Measurements from ENCODE around the gene HAUS7.

HAUS7 gene

DNA sequence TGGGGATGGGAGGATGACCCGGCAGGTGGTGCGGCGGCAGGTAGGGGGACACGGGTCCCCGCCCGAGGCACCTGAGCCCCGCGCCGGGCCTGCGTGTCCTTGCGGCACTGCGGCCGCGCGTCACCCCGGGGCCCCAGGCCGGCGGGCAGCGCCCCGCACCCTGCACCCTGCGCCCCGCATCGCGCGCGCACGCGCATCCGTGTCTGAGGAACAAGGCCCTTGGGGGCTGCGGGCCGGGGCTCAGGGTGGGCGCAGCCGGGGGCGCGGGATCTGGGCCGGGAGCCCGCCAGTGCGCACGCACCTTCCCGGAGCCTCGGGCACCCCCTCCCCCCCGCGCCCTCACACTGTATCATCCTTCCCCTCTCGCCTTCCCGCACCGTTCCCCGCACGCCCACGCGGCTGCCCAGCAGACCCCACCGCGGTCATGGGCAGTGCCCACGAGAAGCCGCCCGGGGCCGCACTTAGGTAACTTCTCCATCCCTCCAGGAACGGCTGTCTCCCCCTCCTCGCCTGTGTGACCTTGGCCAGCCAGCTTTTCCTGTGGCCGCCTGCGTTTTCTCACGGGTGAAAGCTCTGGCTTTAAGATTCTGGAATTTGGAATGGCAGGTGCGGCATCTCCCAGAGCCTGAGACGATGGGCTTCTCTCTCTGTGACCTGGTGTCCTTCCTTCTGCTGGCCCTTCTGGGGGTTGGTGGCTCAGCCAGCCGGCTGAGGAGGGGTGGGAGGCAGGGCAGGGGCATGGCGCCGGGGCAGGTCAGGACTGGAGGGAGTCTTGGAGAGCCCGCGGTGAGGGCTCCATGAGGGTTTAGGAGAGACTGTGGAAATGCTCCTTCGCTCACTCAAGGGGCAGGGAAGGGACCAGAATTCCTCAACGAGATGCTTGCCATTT is 47.8 kb upstream of the HAUS7 start:
- ATAC-seq, result no peak
- TF ChIP-seq ISL1 (CRISPR knock-in tag; IDR thresholded peaks at IDR 0.05), result no peak

DNA sequence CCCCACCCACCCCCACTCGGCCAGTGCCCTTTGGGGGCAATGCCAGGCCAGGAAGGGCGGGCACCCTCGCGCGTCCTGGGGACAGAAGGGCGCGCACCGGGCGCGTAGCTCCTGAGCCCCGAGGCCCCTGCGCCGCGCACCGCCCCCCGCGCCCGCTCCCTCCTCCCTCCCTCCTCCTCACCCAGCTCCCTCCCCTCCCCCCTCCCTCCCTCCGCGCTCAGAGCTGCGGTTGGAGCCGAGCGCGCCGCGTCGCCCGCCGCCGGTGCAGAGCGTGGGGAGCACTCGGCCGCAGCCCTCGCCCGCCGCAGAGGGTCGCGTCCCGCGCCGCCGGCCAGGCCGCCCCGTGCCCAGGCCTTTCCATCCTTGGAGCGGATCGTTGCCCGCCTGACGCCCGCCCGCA is 47.0 kb upstream of the HAUS7 start, which contains the start of gene ATP2B3:
TSS of gene ATP2B3 (plus strand) at position 220 of the 400 bp plus-strand sequence. CDS start 18,606 bp downstream, outside the sequence.
- no peak for ATAC-seq
- TF ChIP-seq ARNTL (CRISPR knock-in tag; IDR thresholded peaks at IDR 0.05; ENCODE audit: borderline replicate concordance, low read depth) (no peak), ZNF70 (CRISPR knock-in tag; IDR thresholded peaks at IDR 0.05) (no peak), GLIS3 (CRISPR knock-in tag; IDR thresholded peaks at IDR 0.05) (no peak), ESRRG (CRISPR knock-in tag; IDR thresholded peaks at IDR 0.05) (no peak), PPARA (CRISPR knock-in tag; IDR thresholded peaks at IDR 0.05; ENCODE audit: borderline replicate concordance) (no peak), SNAI2 (CRISPR knock-in tag; IDR thresholded peaks at IDR 0.05) (no peak), TCF4 (CRISPR knock-in tag; IDR thresholded peaks at IDR 0.05; ENCODE audit: borderline replicate concordance) (no peak), BACH2 (CRISPR knock-in tag; IDR thresholded peaks at IDR 0.05; ENCODE audit: borderline replicate concordance) (no peak), ZFP3 (CRISPR knock-in tag; IDR thresholded peaks at IDR 0.05) (no peak), ZNF8 (CRISPR knock-in tag; IDR thresholded peaks at IDR 0.05) (no peak), ISL1 (CRISPR knock-in tag; IDR thresholded peaks at IDR 0.05) (no peak), ZNF565 (CRISPR knock-in tag; conservative IDR thresholded peaks at IDR 0.05; ENCODE audit: low read depth) (no peak)
- TF ChIP-seq, protein P1, sequence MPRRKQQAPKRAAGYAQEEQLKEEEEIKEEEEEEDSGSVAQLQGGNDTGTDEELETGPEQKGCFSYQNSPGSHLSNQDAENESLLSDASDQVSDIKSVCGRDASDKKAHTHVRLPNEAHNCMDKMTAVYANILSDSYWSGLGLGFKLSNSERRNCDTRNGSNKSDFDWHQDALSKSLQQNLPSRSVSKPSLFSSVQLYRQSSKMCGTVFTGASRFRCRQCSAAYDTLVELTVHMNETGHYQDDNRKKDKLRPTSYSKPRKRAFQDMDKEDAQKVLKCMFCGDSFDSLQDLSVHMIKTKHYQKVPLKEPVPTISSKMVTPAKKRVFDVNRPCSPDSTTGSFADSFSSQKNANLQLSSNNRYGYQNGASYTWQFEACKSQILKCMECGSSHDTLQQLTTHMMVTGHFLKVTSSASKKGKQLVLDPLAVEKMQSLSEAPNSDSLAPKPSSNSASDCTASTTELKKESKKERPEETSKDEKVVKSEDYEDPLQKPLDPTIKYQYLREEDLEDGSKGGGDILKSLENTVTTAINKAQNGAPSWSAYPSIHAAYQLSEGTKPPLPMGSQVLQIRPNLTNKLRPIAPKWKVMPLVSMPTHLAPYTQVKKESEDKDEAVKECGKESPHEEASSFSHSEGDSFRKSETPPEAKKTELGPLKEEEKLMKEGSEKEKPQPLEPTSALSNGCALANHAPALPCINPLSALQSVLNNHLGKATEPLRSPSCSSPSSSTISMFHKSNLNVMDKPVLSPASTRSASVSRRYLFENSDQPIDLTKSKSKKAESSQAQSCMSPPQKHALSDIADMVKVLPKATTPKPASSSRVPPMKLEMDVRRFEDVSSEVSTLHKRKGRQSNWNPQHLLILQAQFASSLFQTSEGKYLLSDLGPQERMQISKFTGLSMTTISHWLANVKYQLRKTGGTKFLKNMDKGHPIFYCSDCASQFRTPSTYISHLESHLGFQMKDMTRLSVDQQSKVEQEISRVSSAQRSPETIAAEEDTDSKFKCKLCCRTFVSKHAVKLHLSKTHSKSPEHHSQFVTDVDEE (CRISPR knock-in tag; IDR thresholded peaks at IDR 0.05), result no peak
- TF ChIP-seq, protein P2, sequence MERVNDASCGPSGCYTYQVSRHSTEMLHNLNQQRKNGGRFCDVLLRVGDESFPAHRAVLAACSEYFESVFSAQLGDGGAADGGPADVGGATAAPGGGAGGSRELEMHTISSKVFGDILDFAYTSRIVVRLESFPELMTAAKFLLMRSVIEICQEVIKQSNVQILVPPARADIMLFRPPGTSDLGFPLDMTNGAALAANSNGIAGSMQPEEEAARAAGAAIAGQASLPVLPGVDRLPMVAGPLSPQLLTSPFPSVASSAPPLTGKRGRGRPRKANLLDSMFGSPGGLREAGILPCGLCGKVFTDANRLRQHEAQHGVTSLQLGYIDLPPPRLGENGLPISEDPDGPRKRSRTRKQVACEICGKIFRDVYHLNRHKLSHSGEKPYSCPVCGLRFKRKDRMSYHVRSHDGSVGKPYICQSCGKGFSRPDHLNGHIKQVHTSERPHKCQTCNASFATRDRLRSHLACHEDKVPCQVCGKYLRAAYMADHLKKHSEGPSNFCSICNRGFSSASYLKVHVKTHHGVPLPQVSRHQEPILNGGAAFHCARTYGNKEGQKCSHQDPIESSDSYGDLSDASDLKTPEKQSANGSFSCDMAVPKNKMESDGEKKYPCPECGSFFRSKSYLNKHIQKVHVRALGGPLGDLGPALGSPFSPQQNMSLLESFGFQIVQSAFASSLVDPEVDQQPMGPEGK (CRISPR knock-in tag; IDR thresholded peaks at IDR 0.05; ENCODE audit: borderline replicate concordance), result no peak
- TF ChIP-seq, protein P3, sequence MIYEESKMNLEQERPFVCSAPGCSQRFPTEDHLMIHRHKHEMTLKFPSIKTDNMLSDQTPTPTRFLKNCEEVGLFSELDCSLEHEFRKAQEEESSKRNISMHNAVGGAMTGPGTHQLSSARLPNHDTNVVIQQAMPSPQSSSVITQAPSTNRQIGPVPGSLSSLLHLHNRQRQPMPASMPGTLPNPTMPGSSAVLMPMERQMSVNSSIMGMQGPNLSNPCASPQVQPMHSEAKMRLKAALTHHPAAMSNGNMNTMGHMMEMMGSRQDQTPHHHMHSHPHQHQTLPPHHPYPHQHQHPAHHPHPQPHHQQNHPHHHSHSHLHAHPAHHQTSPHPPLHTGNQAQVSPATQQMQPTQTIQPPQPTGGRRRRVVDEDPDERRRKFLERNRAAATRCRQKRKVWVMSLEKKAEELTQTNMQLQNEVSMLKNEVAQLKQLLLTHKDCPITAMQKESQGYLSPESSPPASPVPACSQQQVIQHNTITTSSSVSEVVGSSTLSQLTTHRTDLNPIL (CRISPR knock-in tag; IDR thresholded peaks at IDR 0.05; ENCODE audit: low read depth), result no peak
- TF ChIP-seq, protein P4, sequence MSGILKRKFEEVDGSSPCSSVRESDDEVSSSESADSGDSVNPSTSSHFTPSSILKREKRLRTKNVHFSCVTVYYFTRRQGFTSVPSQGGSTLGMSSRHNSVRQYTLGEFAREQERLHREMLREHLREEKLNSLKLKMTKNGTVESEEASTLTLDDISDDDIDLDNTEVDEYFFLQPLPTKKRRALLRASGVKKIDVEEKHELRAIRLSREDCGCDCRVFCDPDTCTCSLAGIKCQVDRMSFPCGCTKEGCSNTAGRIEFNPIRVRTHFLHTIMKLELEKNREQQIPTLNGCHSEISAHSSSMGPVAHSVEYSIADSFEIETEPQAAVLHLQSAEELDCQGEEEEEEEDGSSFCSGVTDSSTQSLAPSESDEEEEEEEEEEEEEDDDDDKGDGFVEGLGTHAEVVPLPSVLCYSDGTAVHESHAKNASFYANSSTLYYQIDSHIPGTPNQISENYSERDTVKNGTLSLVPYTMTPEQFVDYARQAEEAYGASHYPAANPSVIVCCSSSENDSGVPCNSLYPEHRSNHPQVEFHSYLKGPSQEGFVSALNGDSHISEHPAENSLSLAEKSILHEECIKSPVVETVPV (CRISPR knock-in tag; IDR thresholded peaks at IDR 0.05), result no peak

DNA sequence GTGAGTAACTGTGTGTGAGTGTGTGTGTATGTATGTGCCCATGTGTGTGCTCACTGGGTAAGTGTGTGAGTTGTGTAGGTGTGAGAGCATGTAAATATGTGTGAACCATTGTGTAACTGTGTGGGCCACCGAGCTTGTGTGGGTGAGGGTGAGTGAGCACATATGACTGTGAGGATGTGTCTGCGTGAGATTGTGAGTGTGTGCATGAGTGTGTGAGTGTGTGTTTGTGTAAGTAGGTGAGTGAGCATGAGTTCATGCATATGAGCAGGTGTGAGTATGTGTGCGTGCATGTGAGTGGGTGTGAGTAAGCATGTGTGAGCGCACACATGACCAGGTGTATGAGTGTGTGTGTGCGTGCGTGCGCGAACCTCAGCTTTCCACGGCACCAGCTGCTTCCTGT is 45.7 kb upstream of the HAUS7 start:
- ATAC-seq, result no peak

DNA sequence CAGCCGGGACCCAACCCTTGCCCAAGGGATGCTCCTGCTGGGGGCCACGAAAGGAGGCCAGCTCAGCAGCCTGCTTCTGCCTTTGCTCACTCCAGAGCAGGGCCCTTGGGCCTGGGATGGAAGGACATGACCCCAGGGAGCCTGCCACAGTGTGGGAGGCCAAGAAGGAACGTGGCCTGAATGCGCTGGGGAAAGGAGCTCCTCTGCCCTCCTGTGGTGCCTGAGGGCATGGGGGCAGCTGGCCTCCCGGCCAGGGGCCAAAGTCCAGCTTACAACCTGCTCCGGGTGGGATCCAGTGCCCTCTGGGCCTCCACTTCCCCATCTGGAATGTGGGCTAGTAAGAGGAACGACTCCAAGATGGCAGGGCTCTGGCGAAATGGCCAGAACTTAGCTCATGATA is 45.1 kb upstream of the HAUS7 start:
- TF ChIP-seq ZC3H10 (CRISPR knock-in tag; IDR thresholded peaks at IDR 0.05) (no peak), GLIS3 (CRISPR knock-in tag; IDR thresholded peaks at IDR 0.05) (no peak), SNAI2 (CRISPR knock-in tag; IDR thresholded peaks at IDR 0.05) (no peak), TOX (CRISPR knock-in tag; IDR thresholded peaks at IDR 0.05; ENCODE audit: borderline replicate concordance) (no peak), RARB (CRISPR knock-in tag; IDR thresholded peaks at IDR 0.05) (no peak), ZNF565 (CRISPR knock-in tag; conservative IDR thresholded peaks at IDR 0.05; ENCODE audit: low read depth) (no peak)
- TF ChIP-seq, protein P5, sequence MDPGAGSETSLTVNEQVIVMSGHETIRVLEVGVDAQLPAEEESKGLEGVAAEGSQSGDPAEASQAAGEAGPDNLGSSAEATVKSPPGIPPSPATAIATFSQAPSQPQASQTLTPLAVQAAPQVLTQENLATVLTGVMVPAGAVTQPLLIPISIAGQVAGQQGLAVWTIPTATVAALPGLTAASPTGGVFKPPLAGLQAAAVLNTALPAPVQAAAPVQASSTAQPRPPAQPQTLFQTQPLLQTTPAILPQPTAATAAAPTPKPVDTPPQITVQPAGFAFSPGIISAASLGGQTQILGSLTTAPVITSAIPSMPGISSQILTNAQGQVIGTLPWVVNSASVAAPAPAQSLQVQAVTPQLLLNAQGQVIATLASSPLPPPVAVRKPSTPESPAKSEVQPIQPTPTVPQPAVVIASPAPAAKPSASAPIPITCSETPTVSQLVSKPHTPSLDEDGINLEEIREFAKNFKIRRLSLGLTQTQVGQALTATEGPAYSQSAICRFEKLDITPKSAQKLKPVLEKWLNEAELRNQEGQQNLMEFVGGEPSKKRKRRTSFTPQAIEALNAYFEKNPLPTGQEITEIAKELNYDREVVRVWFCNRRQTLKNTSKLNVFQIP (CRISPR knock-in tag; IDR thresholded peaks at IDR 0.05; ENCODE audit: borderline replicate concordance, low read depth), result no peak
- TF ChIP-seq, protein P2 (CRISPR knock-in tag; IDR thresholded peaks at IDR 0.05; ENCODE audit: borderline replicate concordance), result no peak
- no peak for ATAC-seq

More for the DNA sequence above, 45.7 kb upstream of the HAUS7 start:
- TF ChIP-seq SNAI2 (CRISPR knock-in tag; IDR thresholded peaks at IDR 0.05), result no peak
